ENCODE measurements around the gene POLE.

GRCh38 chr12:132736913-132737312 is 49.8 kb upstream of the POLE start:
- no peak for TF ChIP-seq TARDBP (IDR thresholded peaks at IDR 0.05; ENCODE audit: borderline replicate concordance)
- no peak for TF ChIP-seq MYC (IDR thresholded peaks at IDR 0.05; ENCODE audit: insufficient read depth, insufficient read length, insufficient replicate concordance, low read length, severe bottlenecking)
- TF ChIP-seq EP300 (IDR thresholded peaks at IDR 0.05; ENCODE audit: borderline replicate concordance in 1 of 2, control insufficient read depth in 1 of 2, low read depth in 2 of 2, low read length in 2 of 2), result no peak
- no peak for TF ChIP-seq CREB1 (IDR thresholded peaks at IDR 0.05; ENCODE audit: low read depth)
- no peak for TF ChIP-seq ZNF24 (IDR thresholded peaks at IDR 0.05)
- TF ChIP-seq ZNF384 (IDR thresholded peaks at IDR 0.05; ENCODE audit: borderline replicate concordance, low read depth, low read length), result no peak
- no peak for TF ChIP-seq SP1 (IDR thresholded peaks at IDR 0.05; ENCODE audit: low read depth, low read length)
- TF ChIP-seq GABPA (IDR thresholded peaks at IDR 0.05; ENCODE audit: low read depth), result no peak
- TF ChIP-seq RAD21 (IDR thresholded peaks at IDR 0.05; ENCODE audit: insufficient read depth, low read depth, low read length), result no peak
- no peak for TF ChIP-seq CBFB (IDR thresholded peaks at IDR 0.05; ENCODE audit: low read depth)
- TF ChIP-seq CREM (IDR thresholded peaks at IDR 0.05; ENCODE audit: low read depth), result no peak
- TF ChIP-seq EGR1 (IDR thresholded peaks at IDR 0.05; ENCODE audit: borderline replicate concordance in 1 of 2, low read depth in 2 of 2, low read length in 2 of 2), result no peak
- TF ChIP-seq EZH2 (IDR thresholded peaks at IDR 0.05; ENCODE audit: borderline replicate concordance, control insufficient read depth, low read depth, low read length), result no peak

Data from GM12878 (cell line).